ENCODE results near the gene NFIA. TPM values are rescaled to one million over a fixed set of nuclear protein-coding genes. Genes with fewer than 3 reads are reported as not detected.

The NFIA gene
- polyA plus RNA-seq, 1 donor (not counting 4 experiments of a cell fraction or from before 2014, with no cell fraction given) = 14.7 TPM

DNA sequence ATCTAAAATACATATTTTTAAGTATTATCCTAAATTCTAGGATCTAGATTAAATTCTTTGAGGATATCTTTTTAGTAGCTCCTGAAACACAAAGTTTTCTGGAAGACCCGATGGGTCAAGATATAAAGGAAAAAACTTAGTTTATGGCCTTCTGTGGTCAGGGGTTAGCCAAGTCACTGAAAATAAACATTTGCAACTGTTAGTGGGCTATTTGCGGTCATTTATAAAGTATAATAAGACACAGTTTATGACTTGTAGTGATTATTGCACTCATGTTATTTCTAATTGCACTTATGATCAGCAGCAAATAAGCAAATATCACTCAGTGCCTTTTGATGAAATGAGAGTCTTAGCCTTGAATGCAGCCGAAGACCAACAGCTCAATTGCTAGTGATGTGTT is 183.3 kb downstream of the NFIA start:
- FAIRE-seq (no peak), DNase-seq (ENCODE audit: low read depth, low spot score) (no peak)
- H3K9ac ChIP-seq (ENCODE audit: control insufficient read depth, extremely low read depth, insufficient read depth, low read length) = no peak overlapping the region
- H3K27ac ChIP-seq (ENCODE audit: control insufficient read depth, insufficient read depth, low read length) = no peak overlapping the region
- H3K79me2 ChIP-seq (ENCODE audit: control insufficient read depth, insufficient read depth, low read length) = no peaks in the 10 kb centered on the region
- H3K36me3 ChIP-seq (ENCODE audit: control insufficient read depth in 2 of 2, extremely low read depth in 1 of 2, insufficient read depth in 2 of 2, low read length in 2 of 2) = no peaks in the 10 kb centered on the region
- H3K9me3 ChIP-seq (ENCODE audit: control insufficient read depth, low read depth, low read length) = no peaks in the 10 kb centered on the region
- H4K20me1 ChIP-seq (ENCODE audit: control insufficient read depth, extremely low read depth, insufficient read depth, low read length) = no peaks in the 10 kb centered on the region
- dilution Hi-C loops (cut with MboI; ENCODE audit: extremely low pct_ligation_motif_present, low sequenced_read_pairs) = no loop called here
- no peaks in the 10 kb centered on the region for H3K9me1 ChIP-seq (ENCODE audit: control insufficient read depth, extremely low read depth, insufficient read depth, low read length)
- TF ChIP-seq, protein P1, sequence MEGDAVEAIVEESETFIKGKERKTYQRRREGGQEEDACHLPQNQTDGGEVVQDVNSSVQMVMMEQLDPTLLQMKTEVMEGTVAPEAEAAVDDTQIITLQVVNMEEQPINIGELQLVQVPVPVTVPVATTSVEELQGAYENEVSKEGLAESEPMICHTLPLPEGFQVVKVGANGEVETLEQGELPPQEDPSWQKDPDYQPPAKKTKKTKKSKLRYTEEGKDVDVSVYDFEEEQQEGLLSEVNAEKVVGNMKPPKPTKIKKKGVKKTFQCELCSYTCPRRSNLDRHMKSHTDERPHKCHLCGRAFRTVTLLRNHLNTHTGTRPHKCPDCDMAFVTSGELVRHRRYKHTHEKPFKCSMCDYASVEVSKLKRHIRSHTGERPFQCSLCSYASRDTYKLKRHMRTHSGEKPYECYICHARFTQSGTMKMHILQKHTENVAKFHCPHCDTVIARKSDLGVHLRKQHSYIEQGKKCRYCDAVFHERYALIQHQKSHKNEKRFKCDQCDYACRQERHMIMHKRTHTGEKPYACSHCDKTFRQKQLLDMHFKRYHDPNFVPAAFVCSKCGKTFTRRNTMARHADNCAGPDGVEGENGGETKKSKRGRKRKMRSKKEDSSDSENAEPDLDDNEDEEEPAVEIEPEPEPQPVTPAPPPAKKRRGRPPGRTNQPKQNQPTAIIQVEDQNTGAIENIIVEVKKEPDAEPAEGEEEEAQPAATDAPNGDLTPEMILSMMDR (optimal IDR thresholded peaks at IDR 0.05 in 1 of 3, IDR thresholded peaks at IDR 0.05 in 1 of 3, conservative IDR thresholded peaks at IDR 0.05 in 1 of 3; ENCODE audit: extremely low read depth in 1 of 3, insufficient read depth in 2 of 3, low read length in 3 of 3) = no peak
- TF ChIP-seq EZH2 (IDR thresholded peaks at IDR 0.05; ENCODE audit: low read length) = no peak
- H2AFZ ChIP-seq (ENCODE audit: control insufficient read depth, low read length) = no peak overlapping the region
- H3K4me2 ChIP-seq (ENCODE audit: control insufficient read depth, extremely low read depth, insufficient read depth, low read depth, low read length) = no peak overlapping the region
- H3K4me3 ChIP-seq (ENCODE audit: control insufficient read depth in 2 of 3, extremely low read depth in 1 of 3, insufficient read depth in 2 of 3, low read depth in 1 of 3, low read length in 3 of 3) = no peak overlapping the region
- H3K27me3 ChIP-seq (ENCODE audit: control insufficient read depth, extremely low read depth, insufficient read depth, low read length) = no peaks in the 10 kb centered on the region
- peaks cover 9% of the 10 kb centered on the region for H3K4me1 ChIP-seq (ENCODE audit: control insufficient read depth, extremely low read depth, insufficient read depth, low read length)

DNA sequence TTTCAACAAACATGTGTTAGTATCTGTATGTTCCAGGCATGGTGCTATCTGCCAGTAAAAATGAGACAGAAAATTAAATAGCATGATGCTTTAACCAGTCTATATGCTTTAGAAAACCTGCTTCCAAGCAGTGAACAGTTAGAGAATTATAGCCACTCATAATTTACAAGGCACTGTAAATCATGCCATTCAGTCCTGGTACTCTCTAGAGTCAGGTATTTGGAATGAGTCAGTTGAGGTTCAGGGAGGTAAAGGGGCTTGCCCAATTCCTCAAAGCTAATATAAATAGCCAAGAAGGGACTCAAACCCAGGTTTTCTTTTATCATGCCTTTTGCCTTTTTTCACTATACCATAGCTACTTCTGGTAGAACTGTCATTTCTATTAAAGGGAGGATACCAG is 184.4 kb downstream of the NFIA start:
- dilution Hi-C loops (cut with MboI; ENCODE audit: extremely low pct_ligation_motif_present, low sequenced_read_pairs) = no loop called here
- DNase-seq (ENCODE audit: low read depth, low spot score) = no peak

More for the DNA sequence above, 184.4 kb downstream of the NFIA start:
- Histone ChIP-seq H4K20me1 (ENCODE audit: control insufficient read depth, extremely low read depth, insufficient read depth, low read length) (no peaks in the 10 kb centered on the region), H3K9me1 (ENCODE audit: control insufficient read depth, extremely low read depth, insufficient read depth, low read length) (no peaks in the 10 kb centered on the region), H3K4me1 (ENCODE audit: control insufficient read depth, extremely low read depth, insufficient read depth, low read length) (peaks cover 19% of the 10 kb centered on the region), H3K4me3 (ENCODE audit: control insufficient read depth in 2 of 3, extremely low read depth in 1 of 3, insufficient read depth in 2 of 3, low read depth in 1 of 3, low read length in 3 of 3) (no peak overlapping the region), H3K79me2 (ENCODE audit: control insufficient read depth, insufficient read depth, low read length) (no peaks in the 10 kb centered on the region), H3K9me3 (ENCODE audit: control insufficient read depth, low read depth, low read length) (no peaks in the 10 kb centered on the region), H3K27ac (ENCODE audit: control insufficient read depth, insufficient read depth, low read length) (no peak overlapping the region), H3K9ac (ENCODE audit: control insufficient read depth, extremely low read depth, insufficient read depth, low read length) (no peak overlapping the region), H3K27me3 (ENCODE audit: control insufficient read depth, extremely low read depth, insufficient read depth, low read length) (no peaks in the 10 kb centered on the region), H3K36me3 (ENCODE audit: control insufficient read depth in 2 of 2, extremely low read depth in 1 of 2, insufficient read depth in 2 of 2, low read length in 2 of 2) (no peaks in the 10 kb centered on the region), H3K4me2 (ENCODE audit: control insufficient read depth, extremely low read depth, insufficient read depth, low read depth, low read length) (no peak overlapping the region), H2AFZ (ENCODE audit: control insufficient read depth, low read length) (no peak overlapping the region)
- TF ChIP-seq, protein P1 (optimal IDR thresholded peaks at IDR 0.05 in 1 of 3, IDR thresholded peaks at IDR 0.05 in 1 of 3, conservative IDR thresholded peaks at IDR 0.05 in 1 of 3; ENCODE audit: extremely low read depth in 1 of 3, insufficient read depth in 2 of 3, low read length in 3 of 3) = no peak
- TF ChIP-seq EZH2 (IDR thresholded peaks at IDR 0.05; ENCODE audit: low read length) = no peak
- FAIRE-seq = no peak
